Measurements from ENCODE around the gene EI24. TPM values are rescaled to one million over a fixed set of nuclear protein-coding genes. Genes with fewer than 3 reads are reported as not detected.
"Not testable (repeated sequence)": the region's sequence is repeated elsewhere in the genome, so short reads cannot be mapped to it uniquely, and the experiment has no call there.

Gene EI24
- polyA plus RNA-seq, 2 of the 4 experiments (the other 2 are of a cell fraction) = 112 to 132 TPM

- ATAC-seq (no peak), DNase-seq (ENCODE audit: low read depth in 1 of 2, low spot score in 1 of 2) (no peak), FAIRE-seq (no peak)
- TF ChIP-seq RCOR1 (IDR thresholded peaks at IDR 0.05; ENCODE audit: low read depth, low read length) (no peak), FOXS1 (CRISPR knock-in tag; IDR thresholded peaks at IDR 0.05) (no peak), EHF (CRISPR knock-in tag; IDR thresholded peaks at IDR 0.05) (no peak), EP300 (IDR thresholded peaks at IDR 0.05) (no peak)
- no peak overlapping the region for H3K27ac ChIP-seq
- H3K9me3 ChIP-seq = no peaks in the 10 kb centered on the region
- no peak overlapping the region for H3K4me3 ChIP-seq
- ChIA-PET CTCF (no interaction called here), POLR2A (no interaction called here)
- WGBS (ENCODE audit: missing lambda C conversion rate) = 91% methylated on average over 5 of the region's 5 CpGs
- no peak overlapping the region for H3K4me2 ChIP-seq
- peaks cover 10% of the 10 kb centered on the region; the same call in 2 of the 3 replicates for H3K4me1 ChIP-seq
Measured at GRCh38 chr11:125572916-125573315, 3.6 kb downstream of the EI24 start.

- FAIRE-seq; DNase-seq (ENCODE audit: low read depth in 1 of 2, low spot score in 1 of 2); ATAC-seq; H3K27ac ChIP-seq; POLR2A ChIA-PET; H3K4me2 ChIP-seq; CTCF ChIA-PET; H3K9me3 ChIP-seq; H3K4me3 ChIP-seq; H3K4me1 ChIP-seq: not testable (repeated sequence)
- 89% methylated on average over 14 of the region's 14 CpGs for WGBS (ENCODE audit: missing lambda C conversion rate)
Measured at GRCh38 chr11:125577181-125577580, 7.9 kb downstream of the EI24 start.

- ChIA-PET CTCF (interaction anchor here (1.4 kb wide), 1 partner anchor 9 kb away, joined by 4 read pairs; the partner anchor contains the start of gene EI24), POLR2A (no interaction called here)
- WGBS (ENCODE audit: missing lambda C conversion rate) = 100% methylated on average over 2 of the region's 2 CpGs
- TF ChIP-seq MAFK (IDR thresholded peaks at IDR 0.05; ENCODE audit: partially characterized antibody) = peak; percentile 50
- no peak for TF ChIP-seq BHLHE40 (IDR thresholded peaks at IDR 0.05; ENCODE audit: low read depth, low read length)
- no peak for TF ChIP-seq HOXB5 (CRISPR knock-in tag; IDR thresholded peaks at IDR 0.05)
- TF ChIP-seq TP53 (CRISPR knock-in tag; IDR thresholded peaks at IDR 0.05) = no peak
- TF ChIP-seq SMC3 (IDR thresholded peaks at IDR 0.05) = no peak
- no peaks in the 10 kb centered on the region for H3K4me1 ChIP-seq
- H3K4me3 ChIP-seq = no peak overlapping the region
- no peak overlapping the region for H3K4me2 ChIP-seq
- H3K27ac ChIP-seq = no peak overlapping the region
- FAIRE-seq (no peak), ATAC-seq (no peak), DNase-seq (ENCODE audit: low read depth in 1 of 2, low spot score in 1 of 2) (no peak)
- no peaks in the 10 kb centered on the region for H3K9me3 ChIP-seq
Measured at GRCh38 chr11:125578783-125579182, 9.5 kb downstream of the EI24 start.

- H3K4me3 ChIP-seq = no peak overlapping the region
- POLR2A ChIA-PET = no interaction called here
- FAIRE-seq = no peak
- H3K4me2 ChIP-seq = no peak overlapping the region
- no peak for ATAC-seq
- TF ChIP-seq ESRRA (IDR thresholded peaks at IDR 0.05; ENCODE audit: borderline replicate concordance, low read length) (no peak), EP300 (IDR thresholded peaks at IDR 0.05) (no peak), POLR2A (IDR thresholded peaks at IDR 0.05; ENCODE audit: low read length) (no peak), NR3C1 (IDR thresholded peaks at IDR 0.05) (no peak), SREBF2 (IDR thresholded peaks at IDR 0.05) (no peak), KDM1A (IDR thresholded peaks at IDR 0.05; ENCODE audit: low read depth) (no peak), BCL3 (IDR thresholded peaks at IDR 0.05) (no peak), RCOR1 (IDR thresholded peaks at IDR 0.05; ENCODE audit: low read depth, low read length) (no peak), USF2 (IDR thresholded peaks at IDR 0.05) (no peak), NPAS2 (CRISPR knock-in tag; IDR thresholded peaks at IDR 0.05; ENCODE audit: borderline replicate concordance) (no peak), CTCF (IDR thresholded peaks at IDR 0.05) (no peak), RARB (CRISPR knock-in tag; IDR thresholded peaks at IDR 0.05) (no peak), RAD21 (conservative IDR thresholded peaks at IDR 0.05 in 1 of 2, IDR thresholded peaks at IDR 0.05 in 1 of 2) (no peak), GATA3 (IDR thresholded peaks at IDR 0.05; ENCODE audit: borderline replicate concordance) (no peak), ATOH8 (CRISPR knock-in tag; IDR thresholded peaks at IDR 0.05; ENCODE audit: low read depth) (no peak), PHF8 (IDR thresholded peaks at IDR 0.05; ENCODE audit: borderline replicate concordance, low read depth) (no peak), JUNB (IDR thresholded peaks at IDR 0.05) (no peak), HES2 (IDR thresholded peaks at IDR 0.05) (no peak), FOSL2 (IDR thresholded peaks at IDR 0.05) (no peak), FOSL2 (CRISPR knock-in tag; IDR thresholded peaks at IDR 0.05) (no peak), FOSB (CRISPR knock-in tag; IDR thresholded peaks at IDR 0.05) (no peak)
- H3K4me1 ChIP-seq = no peaks in the 10 kb centered on the region
- H3K27ac ChIP-seq = no peak overlapping the region
- 94% methylated on average over 5 of the region's 5 CpGs for WGBS (ENCODE audit: missing lambda C conversion rate)
- H3K9me3 ChIP-seq = no peaks in the 10 kb centered on the region
- DNase-seq (ENCODE audit: low read depth in 1 of 2, low spot score in 1 of 2) = no peak
- CTCF ChIA-PET = interaction anchor here (1.1 to 1.8 kb wide), 2 partner anchors 10 to 31 kb away, joined by 3 to 5 read pairs; partner anchors contain the start of gene EI24
Measured at GRCh38 chr11:125579811-125580210, 10.5 kb downstream of the EI24 start.
